K562 (cell line): Measurements from ENCODE around the gene CEP68. TPM values are rescaled to one million over a fixed set of nuclear protein-coding genes. Genes with fewer than 3 reads are reported as not detected.

ENCODE experiments used
- CBX5 ChIP-seq: IDR thresholded peaks from 2 replicates; pipeline ENCODE4 v1.6.1; 2014; ENCODE audit warnings: low read depth, borderline replicate concordance
- CHD7 ChIP-seq: fragments of 200-600 bp; sonication (generic); IDR thresholded peaks from one replicate; pipeline ENCODE4 v1.6.1; 2012; ENCODE audit warnings: mild to moderate bottlenecking, low read depth, low read length, inconsistent platforms
- ESRRB ChIP-seq: fragments of 250-450 bp; sonication (Bioruptor Pico); IDR thresholded peaks from 2 replicates; pipeline ENCODE4 v1.5.0; 2020; ENCODE audit warnings: mild to moderate bottlenecking, moderate library complexity, borderline replicate concordance
- HNRNPH1 ChIP-seq: fragments of 200-400 bp; formaldehyde crosslinking; optimal IDR thresholded peaks from 2 replicates; pipeline ENCODE3; 2017; ENCODE audit warnings: low read depth, mild to moderate bottlenecking, low read length, moderate library complexity
- HNRNPK ChIP-seq: fragments of 200-400 bp; formaldehyde crosslinking; IDR thresholded peaks from one replicate; pipeline ENCODE4 v1.6.1; 2018; ENCODE audit warnings: mild to moderate bottlenecking, low read depth, low read length; ENCODE audit not compliant: poor library complexity, severe bottlenecking
- NR4A1 ChIP-seq, 2 experiments: fragments of 250-450 bp in 1 of 2; fragments of 450-650 bp in 1 of 2; sonication (Bioruptor Pico) in 1 of 2; IDR thresholded peaks; 2 replicates each; pipeline versions ENCODE4 v1.4.0 to v1.6.1; 2016 to 2020; ENCODE audit warnings: mild to moderate bottlenecking in 2 of 2, missing compliant biosample characterization in 1 of 2, missing genetic modification characterization in 1 of 2, moderate library complexity in 1 of 2
- RBM15 ChIP-seq: fragments of 200-400 bp; formaldehyde crosslinking; IDR thresholded peaks from 2 replicates; pipeline ENCODE4 v1.6.1; 2018; ENCODE audit warnings: mild to moderate bottlenecking, low read length, moderate library complexity; ENCODE audit not compliant: insufficient read depth
- TAF9B ChIP-seq: fragments of 450-650 bp; IDR thresholded peaks from 2 replicates; pipeline ENCODE4 v1.6.1; 2018; ENCODE audit warnings: mild to moderate bottlenecking; ENCODE audit not compliant: partially characterized antibody
- THAP12 ChIP-seq: fragments of 250-450 bp; sonication (Bioruptor Pico); IDR thresholded peaks from 2 replicates; pipeline ENCODE4 v1.9.0; 2021; ENCODE audit warnings: mild to moderate bottlenecking, inconsistent platforms
- XRCC5 ChIP-seq: fragments of 200-400 bp; formaldehyde crosslinking; IDR thresholded peaks from 2 replicates; pipeline ENCODE4 v1.6.1; 2017; ENCODE audit warnings: low read depth, mild to moderate bottlenecking, low read length
- ZBTB12 ChIP-seq: fragments of 250-450 bp; sonication (Bioruptor Pico); IDR thresholded peaks from 2 replicates; pipeline ENCODE4 v1.4.0; 2020
- polyA plus RNA-seq, 8 experiments: library from polyadenylated mRNA; depleted of rRNA in 4 of 8; stranded (reverse) in 5 of 8; unstranded in 3 of 8; fragments of >200 nt; fragmentation: Nextera tagmentation in 2 of 8; fragmentation: Illumina TruSeq in 1 of 8; extraction: Ambion mirVana in 2 of 8; extraction: Trizol in 1 of 8; gene quantifications; 2 replicates each; pipeline versions ENCODE4 v1.2.1 to v1.2.3, GENCODE V29; 2011 to 2014; ENCODE audit warnings: inconsistent platforms in 1 of 8, missing spikeins in 1 of 8
- total RNA-seq, 7 experiments: library from RNA; depleted of rRNA in 6 of 7; stranded (reverse); fragments of >200 nt in 6 of 7; fragmentation: Illumina TruSeq in 2 of 7; extraction: Trizol in 2 of 7; gene quantifications; 2 replicates each; pipeline versions ENCODE4 v1.2.1 to v1.2.3, GENCODE V29; 2011 to 2021; ENCODE audit warnings: low replicate concordance in 1 of 7

CEP68 gene
- total and polyA plus RNA-seq, 9 of the 15 experiments (the other 6 are each of a cell fraction or from before 2014, with no cell fraction given), result 1.4 to 8.5 (median 5.2) TPM

- TF ChIP-seq ESRRB (CRISPR knock-in tag), result no peak
- no peak for TF ChIP-seq CBX5
- TF ChIP-seq HNRNPK, result no peak
- TF ChIP-seq XRCC5, result 0 out of 2 replicates have a peak, but pooled peaks have one; percentile 39
- TF ChIP-seq CHD7, result no peak
- no peak for TF ChIP-seq ZBTB12 (CRISPR knock-in tag)
- no peak for TF ChIP-seq HNRNPH1
- TF ChIP-seq NR4A1 (CRISPR knock-in tag; IDR thresholded peaks at IDR 0.05), result no peak; the same call in 1 of the 2 replicates
- peak; percentile 80; the same call in 1 of the 2 replicates for TF ChIP-seq NR4A1 (tag; IDR thresholded peaks at IDR 0.05)
- TF ChIP-seq RBM15, result no peak
- TF ChIP-seq THAP12, result 0 out of 2 replicates have a peak, but pooled peaks have one; percentile 46
- TF ChIP-seq TAF9B, result no peak
These were observed at the start of gene CEP68 (continued) for GRCh38 chr2:65056215-65057053.
